HG03196 (cell line): ENCODE measurements around the gene DENND1A.

Experiments used
- ATAC-seq: cut with Tn5 transposase; IDR thresholded peaks from one replicate; pipeline ENCODE4 v1.9.1; 2021; ENCODE audit not compliant: unreplicated experiment

DENND1A gene

GRCh38 chr9:123382653-123383511, 547.0 kb downstream of the DENND1A start:
- ATAC-seq = no peak

- no peak for ATAC-seq
Measured at GRCh38 chr9:123380852-123381705, 548.8 kb downstream of the DENND1A start.

GRCh38 chr9:123378956-123379660, 550.8 kb downstream of the DENND1A start:
- no peak for ATAC-seq

GRCh38 chr9:123378025-123378424, 551.9 kb downstream of the DENND1A start:
- no peak for ATAC-seq

- no peak for ATAC-seq
Measured at GRCh38 chr9:123377211-123377971, 552.5 kb downstream of the DENND1A start.

- no peak for ATAC-seq
Measured at GRCh38 chr9:123376218-123377071, 553.5 kb downstream of the DENND1A start.

GRCh38 chr9:123375469-123376132, 554.3 kb downstream of the DENND1A start:
- ATAC-seq = no peak

- no peak for ATAC-seq
Measured at GRCh38 chr9:123373946-123374345, 556.0 kb downstream of the DENND1A start.

- ATAC-seq = no peak
Measured at GRCh38 chr9:123373447-123373923, 556.4 kb downstream of the DENND1A start.

GRCh38 chr9:123372766-123373446, 557.0 kb downstream of the DENND1A start:
- no peak for ATAC-seq

GRCh38 chr9:123371805-123372590, 557.9 kb downstream of the DENND1A start:
- no peak for ATAC-seq

- ATAC-seq = no peak
Measured at GRCh38 chr9:123371228-123371584, 558.7 kb downstream of the DENND1A start.

GRCh38 chr9:123370526-123371227, 559.2 kb downstream of the DENND1A start:
- no peak for ATAC-seq

GRCh38 chr9:123370108-123370507, 559.8 kb downstream of the DENND1A start:
- no peak for ATAC-seq

- ATAC-seq = no peak
Measured at GRCh38 chr9:123369296-123369695, 560.6 kb downstream of the DENND1A start.

GRCh38 chr9:123368536-123369153, 561.3 kb downstream of the DENND1A start:
- ATAC-seq = no peak

- no peak for ATAC-seq
Measured at GRCh38 chr9:123368023-123368422, 561.9 kb downstream of the DENND1A start.
